Peyer's patch (tissue), 4 donors: ENCODE measurements around the gene RGS13. TPM values are rescaled to one million over a fixed set of nuclear protein-coding genes. Genes with fewer than 3 reads are reported as not detected.

Experiments used
- DNase-seq, 3 donors: peaks; one replicate each; pipeline ENCODE4 v3.0.0-alpha.2; 2017 to 2019
- H3K27ac ChIP-seq, 4 donors: fragments of 200-600 bp; sonication (generic); one replicate each; pipeline ENCODE4 v1.5.1; 2016 to 2019
- H3K27me3 ChIP-seq, 2 donors: fragments of 200-600 bp; sonication (generic); one replicate each; pipeline ENCODE4 v1.5.1; 2019
- H3K36me3 ChIP-seq, 3 donors: fragments of 200-600 bp; sonication (generic); one replicate each; pipeline ENCODE4 v1.5.1; 2016 to 2019
- H3K4me1 ChIP-seq, 4 donors: fragments of 200-600 bp; sonication (generic); one replicate each; pipeline ENCODE4 v1.5.1; 2016 to 2019
- H3K4me3 ChIP-seq, 4 donors: fragments of 200-600 bp; sonication (generic); 1 replicate in 3 of 4; 2 replicates in 1 of 4; pipeline ENCODE4 v1.5.1; 2016 to 2019; ENCODE audit warnings: mild to moderate bottlenecking in 1 of 4
- H3K9me3 ChIP-seq, 4 donors: fragments of 200-600 bp; sonication (generic); one replicate each; pipeline ENCODE4 v1.5.1; 2016 to 2019; ENCODE audit warnings: mild to moderate bottlenecking in 1 of 4
- CTCF ChIP-seq, 6 experiments: fragments of 450-650 bp in 4 of 6; fragments of 200-600 bp in 2 of 6; sonication (generic) in 1 of 6; IDR thresholded peaks; one replicate each; pipeline ENCODE4 v1.5.1; 2017 to 2019; ENCODE audit warnings: antibody characterized with exemption in 6 of 6, mild to moderate bottlenecking in 3 of 6, moderate library complexity in 1 of 6
- POLR2A ChIP-seq, 2 donors: fragments of 450-650 bp; IDR thresholded peaks; one replicate each; pipeline ENCODE4 v1.5.1; 2017; ENCODE audit warnings: antibody characterized with exemption in 2 of 2, mild to moderate bottlenecking in 2 of 2, moderate library complexity in 2 of 2
- total RNA-seq, 4 donors: library from RNA; depleted of rRNA; stranded (reverse); fragments of >200 nt; gene quantifications; one replicate each; pipeline ENCODE4 v1.1.0, GENCODE V29; 2016

Gene RGS13
- total RNA-seq, 4 donors from 2014 or later = 3.1 to 11.9 (median 6.6) TPM; not detected in 1

DNA sequence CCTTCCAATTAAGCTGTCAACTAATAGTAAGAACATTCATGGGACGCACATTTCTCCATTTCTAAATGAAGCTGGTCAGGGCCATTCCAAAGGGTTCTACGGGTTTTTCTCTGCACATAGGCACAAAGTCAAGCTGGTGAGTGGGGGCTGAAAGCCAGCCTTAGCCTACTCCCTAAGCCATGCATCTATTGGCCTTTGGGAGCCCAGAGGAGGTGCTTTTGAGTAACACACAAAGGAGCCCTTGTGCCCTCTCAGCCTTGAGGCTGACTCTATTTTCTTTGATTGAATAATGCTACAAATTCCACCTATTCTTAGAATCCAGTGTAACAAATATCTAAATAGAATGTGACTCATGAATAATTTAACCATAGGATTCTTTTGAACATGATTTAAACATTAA, 73.6 kb downstream of the RGS13 start:
- no peak for DNase-seq
- H3K4me1 ChIP-seq = no peaks in the 10 kb centered on the region
- no peak overlapping the region for H3K4me3 ChIP-seq
- TF ChIP-seq CTCF (IDR thresholded peaks at IDR 0.05) = no peak
- no peak for TF ChIP-seq POLR2A (IDR thresholded peaks at IDR 0.05)
- H3K9me3 ChIP-seq = no peaks in the 10 kb centered on the region
- H3K36me3 ChIP-seq = no peaks in the 10 kb centered on the region
- no peaks in the 10 kb centered on the region for H3K27me3 ChIP-seq
- H3K27ac ChIP-seq = no peak overlapping the region

Other genes with a start within 250 kb of the RGS13 start
- gene RGS1, start 60.4 kb upstream of the RGS13 start, total RNA-seq = 100 to 1,000 TPM in 1 of 4 donors, 10 to 100 TPM in 2, 1 to 10 TPM in 1; 5.3 to 149 (median 20.0) TPM
- gene RGS2, start 172.9 kb downstream of the RGS13 start, total RNA-seq = 10 to 100 TPM; 78.0 to 98.2 (median 91.4) TPM